Loucy (cell line): Measurements from ENCODE around the gene INSR.

ENCODE experiments used
- H2AFZ ChIP-seq: fragments of 200-600 bp; sonication (generic); 2 replicates; pipeline ENCODE4 v1.6.0; 2016; ENCODE audit warnings: antibody characterized with exemption, mild to moderate bottlenecking, low read length, moderate library complexity
- H3F3A ChIP-seq: fragments of 200-600 bp; 2 replicates; pipeline ENCODE4 v1.6.0; 2016; ENCODE audit warnings: antibody characterized with exemption, low read depth, mild to moderate bottlenecking
- H3K27me3 ChIP-seq: fragments of 200-600 bp; sonication (generic); 2 replicates; pipeline ENCODE4 v1.6.1; 2014; ENCODE audit warnings: low read length, mild to moderate bottlenecking; ENCODE audit not compliant: insufficient read depth, poor library complexity, severe bottlenecking
- H3K36me3 ChIP-seq: fragments of 200-600 bp; sonication (generic); 2 replicates; pipeline ENCODE4 v1.6.1; 2016; ENCODE audit warnings: low read length; ENCODE audit not compliant: insufficient read depth
- H3K4me1 ChIP-seq: fragments of 200-600 bp; sonication (generic); 2 replicates; pipeline ENCODE4 v1.5.1; 2014; ENCODE audit warnings: low read length, mild to moderate bottlenecking; ENCODE audit not compliant: insufficient read depth, poor library complexity, severe bottlenecking
- H3K4me2 ChIP-seq: fragments of 200-600 bp; sonication (generic); 2 replicates; pipeline ENCODE4 v1.6.0; 2014; ENCODE audit warnings: antibody characterized with exemption, low read length, low read depth, mild to moderate bottlenecking; ENCODE audit not compliant: poor library complexity, severe bottlenecking
- H3K4me3 ChIP-seq: fragments of 200-600 bp; sonication (generic); 2 replicates; pipeline ENCODE4 v1.5.1; 2014; ENCODE audit warnings: low read length, mild to moderate bottlenecking, mixed read lengths; ENCODE audit not compliant: poor library complexity, severe bottlenecking
- H3K79me2 ChIP-seq: fragments of 200-600 bp; sonication (generic); 2 replicates; pipeline ENCODE4 v1.6.1; 2014; ENCODE audit warnings: low read length; ENCODE audit not compliant: insufficient read depth
- H3K9ac ChIP-seq: fragments of 200-600 bp; sonication (generic); 2 replicates; pipeline ENCODE4 v1.6.0; 2014; ENCODE audit warnings: mild to moderate bottlenecking, low read depth, low read length, moderate library complexity; ENCODE audit not compliant: poor library complexity, severe bottlenecking
- H3K9me2 ChIP-seq: fragments of 200-600 bp; sonication (generic); replicated peaks from 2 replicates; pipeline ENCODE4 v1.6.1; 2016; ENCODE audit warnings: low read depth, low read length, mixed read lengths
- H3K9me3 ChIP-seq: fragments of 200-600 bp; sonication (generic); 2 replicates; pipeline ENCODE4 v1.6.1; 2014; ENCODE audit warnings: mild to moderate bottlenecking, antibody characterized with exemption, low read length, low read depth; ENCODE audit not compliant: insufficient read depth
- H4K20me1 ChIP-seq: fragments of 200-600 bp; sonication (generic); 2 replicates; pipeline ENCODE4 v1.6.0; 2014; ENCODE audit warnings: antibody characterized with exemption, low read length, mild to moderate bottlenecking; ENCODE audit not compliant: insufficient read depth, poor library complexity, severe bottlenecking
- EZH2phosphoT487 ChIP-seq: fragments of 200-600 bp; IDR thresholded peaks from 2 replicates; pipeline ENCODE4 v1.6.1; 2018; ENCODE audit warnings: antibody characterized with exemption, mild to moderate bottlenecking, moderate library complexity, borderline replicate concordance
- TF ChIP-seq, protein P1 (sequence below): fragments of 200-600 bp; sonication (generic); conservative IDR thresholded peaks from 2 replicates; pipeline ENCODE4 v1.5.1; 2014; ENCODE audit warnings: mild to moderate bottlenecking, antibody characterized with exemption, low read length

INSR gene

DNA sequence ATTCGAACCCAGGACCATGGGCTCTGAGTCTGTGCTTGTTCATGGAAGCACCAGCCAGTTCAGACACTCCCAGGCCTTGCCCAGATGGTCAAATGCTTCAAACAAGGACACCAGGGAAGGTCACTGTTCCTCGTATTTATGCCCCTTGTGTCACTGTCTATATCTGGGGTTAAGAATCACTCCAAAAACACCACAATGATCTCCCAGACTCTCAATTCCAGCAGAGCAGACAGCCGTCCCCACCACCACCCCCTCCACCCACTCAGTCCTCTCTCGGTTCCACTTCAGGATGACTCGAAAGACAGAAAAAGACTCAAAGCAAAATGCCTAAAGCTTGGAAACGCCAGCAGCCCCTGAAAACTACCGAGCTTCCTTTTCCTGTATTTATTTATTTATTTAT lies 79.0 kb downstream of the INSR start:
- H3K9me2 ChIP-seq, result no peaks in the 10 kb centered on the region
- TF ChIP-seq EZH2phosphoT487, result no peak
- TF ChIP-seq, protein P1, sequence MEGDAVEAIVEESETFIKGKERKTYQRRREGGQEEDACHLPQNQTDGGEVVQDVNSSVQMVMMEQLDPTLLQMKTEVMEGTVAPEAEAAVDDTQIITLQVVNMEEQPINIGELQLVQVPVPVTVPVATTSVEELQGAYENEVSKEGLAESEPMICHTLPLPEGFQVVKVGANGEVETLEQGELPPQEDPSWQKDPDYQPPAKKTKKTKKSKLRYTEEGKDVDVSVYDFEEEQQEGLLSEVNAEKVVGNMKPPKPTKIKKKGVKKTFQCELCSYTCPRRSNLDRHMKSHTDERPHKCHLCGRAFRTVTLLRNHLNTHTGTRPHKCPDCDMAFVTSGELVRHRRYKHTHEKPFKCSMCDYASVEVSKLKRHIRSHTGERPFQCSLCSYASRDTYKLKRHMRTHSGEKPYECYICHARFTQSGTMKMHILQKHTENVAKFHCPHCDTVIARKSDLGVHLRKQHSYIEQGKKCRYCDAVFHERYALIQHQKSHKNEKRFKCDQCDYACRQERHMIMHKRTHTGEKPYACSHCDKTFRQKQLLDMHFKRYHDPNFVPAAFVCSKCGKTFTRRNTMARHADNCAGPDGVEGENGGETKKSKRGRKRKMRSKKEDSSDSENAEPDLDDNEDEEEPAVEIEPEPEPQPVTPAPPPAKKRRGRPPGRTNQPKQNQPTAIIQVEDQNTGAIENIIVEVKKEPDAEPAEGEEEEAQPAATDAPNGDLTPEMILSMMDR, result no peak
- no peaks in the 10 kb centered on the region for H4K20me1 ChIP-seq

DNA sequence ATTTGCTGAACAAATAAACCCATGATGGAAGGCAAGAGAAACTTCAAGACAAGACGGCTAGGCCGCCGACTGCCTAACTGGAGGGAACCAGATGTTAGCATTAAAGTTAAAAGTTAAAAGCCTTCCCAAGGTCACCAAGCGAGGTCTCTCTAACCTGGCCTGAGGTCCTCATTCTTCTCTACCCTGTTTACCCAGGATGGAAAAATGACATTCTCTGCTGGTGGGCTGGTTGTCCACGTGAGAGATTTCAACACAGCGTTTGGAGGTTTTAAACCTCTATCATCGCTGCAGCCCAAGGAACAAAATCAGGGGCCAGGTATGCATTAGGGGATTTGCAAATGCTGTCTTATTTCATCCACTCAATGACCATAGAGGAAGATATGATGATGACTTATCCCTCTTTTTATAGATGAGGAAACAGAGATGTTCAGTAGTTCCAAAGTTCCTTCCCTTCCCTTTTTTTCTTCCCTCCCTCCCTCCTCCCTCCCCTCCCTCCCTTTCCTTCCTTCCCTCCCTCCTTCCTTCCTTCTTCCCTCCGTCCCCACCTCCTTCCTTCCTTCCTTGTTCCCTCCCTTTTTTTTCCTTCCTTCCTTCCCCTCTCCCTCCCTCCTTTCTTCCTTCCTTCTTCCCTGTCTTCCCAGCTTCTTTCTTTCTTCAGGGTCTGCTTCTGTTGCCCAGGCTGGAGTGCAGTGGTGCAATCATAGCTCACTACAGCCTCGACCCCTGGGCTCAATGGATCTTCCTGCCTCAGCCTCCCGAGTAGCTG lies 79.7 kb downstream of the INSR start:
- H3K4me2 ChIP-seq, result no peak overlapping the region
- H3K27me3 ChIP-seq, result no peaks in the 10 kb centered on the region
- no peaks in the 10 kb centered on the region for H4K20me1 ChIP-seq
- H2AFZ ChIP-seq, result no peak overlapping the region
- TF ChIP-seq EZH2phosphoT487, result no peak
- TF ChIP-seq, protein P1, result no peak
- no peaks in the 10 kb centered on the region for H3F3A ChIP-seq
- H3K4me1 ChIP-seq, result no peaks in the 10 kb centered on the region
- no peaks in the 10 kb centered on the region for H3K36me3 ChIP-seq
- H3K9me3 ChIP-seq, result no peaks in the 10 kb centered on the region
- no peak overlapping the region for H3K4me3 ChIP-seq
- no peaks in the 10 kb centered on the region for H3K9me2 ChIP-seq
- no peaks in the 10 kb centered on the region; the same call in 1 of the 2 replicates for H3K79me2 ChIP-seq
- no peak overlapping the region for H3K9ac ChIP-seq

More for the DNA sequence above, 79.0 kb downstream of the INSR start:
- Histone ChIP-seq H3K4me1 (no peaks in the 10 kb centered on the region), H2AFZ (no peak overlapping the region), H3K9me3 (no peaks in the 10 kb centered on the region), H3K4me3 (no peak overlapping the region), H3K79me2 (no peaks in the 10 kb centered on the region; the same call in 1 of the 2 replicates), H3K4me2 (no peak overlapping the region), H3F3A (no peaks in the 10 kb centered on the region), H3K9ac (no peak overlapping the region), H3K27me3 (no peaks in the 10 kb centered on the region), H3K36me3 (no peaks in the 10 kb centered on the region)

DNA sequence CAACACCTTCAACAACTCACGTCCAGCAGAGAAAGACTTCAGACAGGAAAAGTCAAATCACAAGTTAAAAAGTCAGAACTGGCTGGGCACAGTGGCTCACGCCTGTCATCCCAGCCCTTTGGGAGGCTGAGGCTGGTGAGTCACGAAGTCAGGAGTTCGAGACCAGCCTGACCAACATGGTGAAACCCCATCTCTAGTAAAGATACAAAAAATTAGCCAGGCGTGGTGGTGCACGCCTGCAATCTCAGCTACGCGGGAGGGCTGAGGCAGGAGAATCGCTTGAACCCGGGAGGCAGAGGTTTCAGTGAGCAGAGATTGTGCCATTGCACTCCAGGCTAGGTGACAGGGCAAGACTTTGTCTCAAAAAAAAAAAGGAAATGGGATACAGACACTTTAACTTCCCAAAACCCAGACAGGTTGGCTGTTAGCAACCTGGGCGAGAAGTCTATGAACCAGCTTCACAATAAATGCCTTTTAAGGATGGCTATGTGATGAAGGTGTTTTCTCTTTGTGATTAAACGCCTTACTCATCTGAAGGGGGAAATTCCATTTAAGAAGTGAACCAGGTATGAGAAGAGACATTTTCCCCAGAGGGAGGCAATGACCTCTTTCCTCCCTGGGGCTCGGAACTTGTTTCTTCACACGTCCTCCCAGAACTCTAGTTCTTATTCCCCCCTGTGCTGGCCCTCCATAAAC lies 80.4 kb downstream of the INSR start:
- H3K79me2 ChIP-seq, result no peaks in the 10 kb centered on the region; the same call in 1 of the 2 replicates
- H3K4me2 ChIP-seq, result no peak overlapping the region
- no peaks in the 10 kb centered on the region for H4K20me1 ChIP-seq
- H3K36me3 ChIP-seq, result no peaks in the 10 kb centered on the region
- no peaks in the 10 kb centered on the region for H3K9me2 ChIP-seq
- no peaks in the 10 kb centered on the region for H3K9me3 ChIP-seq
- H3K27me3 ChIP-seq, result no peaks in the 10 kb centered on the region
- H2AFZ ChIP-seq, result no peak overlapping the region
- no peak overlapping the region for H3K4me3 ChIP-seq
- no peak for TF ChIP-seq EZH2phosphoT487
- TF ChIP-seq, protein P1, result no peak
- H3K4me1 ChIP-seq, result no peaks in the 10 kb centered on the region
- no peak overlapping the region for H3K9ac ChIP-seq
- no peaks in the 10 kb centered on the region for H3F3A ChIP-seq
